IPS-20b (cell line): ENCODE data around the gene FABP3.

ENCODE experiments used
- H3K27ac ChIP-seq: one replicate; pipeline ENCODE4 v1.5.1; 2013; ENCODE audit warnings: low read length
- H3K27me3 ChIP-seq: 2 replicates; pipeline ENCODE4 v1.6.1; 2013; ENCODE audit warnings: mild to moderate bottlenecking, low read length, inconsistent platforms; ENCODE audit not compliant: insufficient read depth
- H3K36me3 ChIP-seq: 2 replicates; pipeline ENCODE4 v1.6.1; 2013; ENCODE audit warnings: low read depth, mild to moderate bottlenecking, inconsistent platforms, low read length, moderate library complexity; ENCODE audit not compliant: insufficient read depth
- H3K4me1 ChIP-seq: 2 replicates; pipeline ENCODE4 v1.6.1; 2013; ENCODE audit warnings: mild to moderate bottlenecking, control low read depth, inconsistent platforms, low read length, moderate library complexity; ENCODE audit not compliant: insufficient read depth
- H3K4me3 ChIP-seq: 2 replicates; pipeline ENCODE4 v1.5.1; 2013; ENCODE audit warnings: mild to moderate bottlenecking, low read length, inconsistent platforms
- H3K9ac ChIP-seq: 2 replicates; pipeline ENCODE4 v1.6.1; 2013; ENCODE audit warnings: low read depth, mild to moderate bottlenecking, inconsistent platforms, low read length, moderate library complexity
- H3K9me3 ChIP-seq: 2 replicates; pipeline ENCODE4 v1.6.1; 2013; ENCODE audit warnings: mild to moderate bottlenecking, low read depth, low read length, inconsistent platforms; ENCODE audit not compliant: insufficient read depth

FABP3 gene

DNA sequence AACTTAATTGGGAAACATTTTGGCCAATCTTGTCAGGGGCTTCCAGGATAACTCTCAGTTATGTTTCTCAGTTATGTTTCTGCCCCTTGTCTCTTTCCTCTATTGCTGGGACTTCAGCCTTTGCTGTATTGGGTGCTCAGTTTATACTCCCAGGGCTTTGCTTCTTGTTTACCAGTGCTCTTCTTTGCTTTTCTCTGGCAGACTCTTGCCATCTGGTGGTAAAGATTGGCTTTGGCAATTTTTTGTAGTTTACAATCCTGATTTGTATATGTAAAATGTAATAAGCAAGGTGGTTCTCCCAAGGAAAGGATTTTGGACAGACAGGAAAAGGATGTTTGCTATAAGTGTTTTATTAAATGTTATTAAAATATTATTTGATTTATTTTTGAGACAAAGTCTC is 37.9 kb downstream of the FABP3 start:
- Histone ChIP-seq H3K36me3 (peaks cover 19% of the 10 kb centered on the region), H3K9me3 (no peaks in the 10 kb centered on the region), H3K4me1 (no peaks in the 10 kb centered on the region), H3K4me3 (no peak overlapping the region), H3K9ac (no peak overlapping the region), H3K27ac (no peak overlapping the region), H3K27me3 (no peaks in the 10 kb centered on the region)

DNA sequence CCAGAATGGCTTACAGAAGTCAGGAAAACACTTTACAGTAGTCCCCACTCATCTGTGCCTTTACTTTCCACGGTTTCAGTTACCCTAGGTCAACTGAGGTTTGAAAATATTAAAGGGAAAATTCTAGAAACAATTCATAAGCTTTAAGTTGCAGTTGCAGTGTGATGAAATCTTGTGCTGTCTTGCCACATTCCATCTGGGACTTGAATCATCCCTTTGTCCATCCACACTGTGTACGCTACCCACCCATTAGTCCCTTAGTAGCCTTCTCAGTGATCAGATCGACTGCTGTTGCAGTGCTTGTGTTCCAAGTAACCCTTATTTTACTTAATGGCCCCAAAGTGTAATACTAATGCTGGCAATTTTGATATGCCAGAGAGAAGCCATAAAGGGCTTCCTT is 45.5 kb downstream of the FABP3 start:
- Histone ChIP-seq H3K36me3 (peaks cover 1% of the 10 kb centered on the region), H3K4me3 (no peak overlapping the region), H3K4me1 (no peaks in the 10 kb centered on the region), H3K27ac (no peak overlapping the region), H3K9ac (no peak overlapping the region), H3K9me3 (no peaks in the 10 kb centered on the region), H3K27me3 (no peaks in the 10 kb centered on the region)

DNA sequence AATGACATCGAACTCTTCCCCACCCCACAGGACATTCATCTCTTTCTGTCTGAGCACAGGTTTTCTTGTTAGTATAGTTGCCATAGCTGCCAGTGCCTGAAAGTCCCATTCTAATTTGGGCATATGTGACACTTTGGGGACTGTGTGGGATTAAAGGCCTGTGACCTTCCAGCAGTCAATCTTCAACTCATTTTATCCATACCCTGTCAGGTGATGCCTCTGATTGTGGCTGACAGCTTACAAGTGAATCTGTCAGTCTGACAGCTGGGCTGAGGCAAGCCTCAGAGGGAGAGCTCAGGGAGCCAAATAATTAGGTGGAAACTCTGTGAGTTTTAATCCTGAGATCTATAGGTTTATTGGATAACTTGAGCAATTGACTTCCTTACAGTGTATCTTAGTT is 46.4 kb downstream of the FABP3 start:
- H3K36me3 ChIP-seq = peaks cover 5% of the 10 kb centered on the region
- no peaks in the 10 kb centered on the region for H3K4me1 ChIP-seq
- H3K27ac ChIP-seq = no peak overlapping the region
- H3K27me3 ChIP-seq = no peaks in the 10 kb centered on the region
- no peaks in the 10 kb centered on the region for H3K9me3 ChIP-seq
- H3K9ac ChIP-seq = no peak overlapping the region
- no peak overlapping the region for H3K4me3 ChIP-seq

DNA sequence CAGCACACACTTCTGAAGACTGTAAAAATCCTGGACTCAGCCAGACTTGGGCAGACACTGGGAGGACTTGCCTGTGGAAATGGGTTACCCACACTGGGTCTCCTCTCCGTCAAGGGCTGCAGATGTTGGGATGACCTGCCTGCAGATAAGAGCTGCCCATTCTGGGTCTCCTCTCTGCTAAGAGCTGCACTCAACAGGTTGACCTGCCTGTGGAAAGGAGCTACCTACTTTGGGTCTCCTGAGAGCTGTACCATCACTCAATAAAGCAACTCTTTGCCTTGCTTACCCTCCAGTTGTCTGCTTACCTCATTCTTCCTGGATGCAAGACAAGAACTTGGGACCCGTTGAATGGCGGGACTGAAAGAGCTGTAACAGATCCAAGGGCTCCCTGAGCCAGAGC is 47.9 kb downstream of the FABP3 start:
- no peaks in the 10 kb centered on the region for H3K27me3 ChIP-seq
- H3K9me3 ChIP-seq = no peaks in the 10 kb centered on the region
- peaks cover 13% of the 10 kb centered on the region for H3K36me3 ChIP-seq
- H3K4me1 ChIP-seq = no peaks in the 10 kb centered on the region
- no peak overlapping the region for H3K4me3 ChIP-seq
- H3K9ac ChIP-seq = no peak overlapping the region
- no peak overlapping the region for H3K27ac ChIP-seq

DNA sequence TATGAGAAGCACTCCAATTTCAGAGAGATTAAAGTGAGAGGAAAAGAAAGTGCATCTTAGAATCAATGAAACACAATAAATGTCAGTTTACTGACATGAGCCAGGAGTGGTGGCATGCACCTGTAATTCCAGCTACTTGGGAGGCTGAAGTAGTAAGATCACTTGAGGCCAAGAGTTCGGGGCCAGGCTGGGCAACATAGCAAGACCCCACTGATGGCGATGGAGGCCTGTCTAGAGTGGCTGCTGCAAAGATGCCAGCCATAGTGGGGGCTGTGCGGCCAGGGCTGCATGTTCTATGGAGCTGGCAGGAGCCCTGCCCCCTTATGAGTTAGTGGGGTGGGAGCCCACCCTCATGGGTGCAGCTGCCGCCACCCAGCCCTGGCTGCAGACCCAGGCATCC is 48.8 kb downstream of the FABP3 start:
- H3K27me3 ChIP-seq = no peaks in the 10 kb centered on the region
- no peak overlapping the region for H3K4me3 ChIP-seq
- H3K9me3 ChIP-seq = no peaks in the 10 kb centered on the region
- no peak overlapping the region for H3K9ac ChIP-seq
- H3K36me3 ChIP-seq = peaks cover 20% of the 10 kb centered on the region
- no peak overlapping the region for H3K27ac ChIP-seq
- no peaks in the 10 kb centered on the region for H3K4me1 ChIP-seq

DNA sequence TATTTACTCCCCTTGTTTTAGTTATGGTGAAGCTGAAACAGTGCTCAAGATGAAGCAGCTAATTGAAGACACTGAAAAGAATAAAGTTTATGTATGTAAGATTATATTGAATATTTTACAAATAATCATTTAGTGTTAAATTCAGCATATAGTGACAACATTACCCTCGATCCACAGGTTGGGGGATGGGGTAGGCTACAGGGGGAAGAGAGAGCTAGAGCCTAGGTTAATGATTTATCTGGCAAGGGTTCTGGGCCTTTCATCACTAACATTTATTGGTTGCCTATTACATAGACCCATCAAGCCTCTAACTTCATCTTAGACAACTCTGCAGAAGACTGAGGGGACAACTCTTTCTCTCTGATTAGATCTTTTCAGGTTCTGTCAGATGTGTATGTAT is 54.7 kb downstream of the FABP3 start:
- H3K36me3 ChIP-seq = peaks cover 72% of the 10 kb centered on the region
- no peaks in the 10 kb centered on the region for H3K27me3 ChIP-seq
- no peak overlapping the region for H3K9ac ChIP-seq
- H3K4me1 ChIP-seq = no peaks in the 10 kb centered on the region
- no peaks in the 10 kb centered on the region for H3K9me3 ChIP-seq
- no peak overlapping the region for H3K4me3 ChIP-seq
- no peak overlapping the region for H3K27ac ChIP-seq

DNA sequence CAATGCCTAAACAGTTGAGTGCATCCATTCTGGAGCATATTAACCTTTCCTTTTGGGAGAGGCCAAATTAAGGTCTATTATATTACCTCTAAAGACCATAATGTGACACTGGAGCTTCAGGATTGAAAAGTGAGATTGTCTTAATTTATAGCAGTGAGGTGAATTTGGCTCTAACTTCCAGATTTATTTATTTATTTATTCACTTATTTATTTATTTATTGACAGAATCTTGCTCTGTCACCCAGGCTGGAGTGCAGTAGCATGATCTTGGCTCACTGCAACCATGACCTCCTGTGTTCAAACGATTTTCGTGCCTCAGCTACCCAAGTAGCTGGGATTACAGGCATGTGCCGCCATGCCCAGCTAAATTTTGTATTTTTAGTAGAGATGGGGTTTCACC is 57.0 kb downstream of the FABP3 start:
- no peak overlapping the region for H3K4me3 ChIP-seq
- no peaks in the 10 kb centered on the region for H3K4me1 ChIP-seq
- no peaks in the 10 kb centered on the region for H3K9me3 ChIP-seq
- peaks cover 87% of the 10 kb centered on the region for H3K36me3 ChIP-seq
- no peak overlapping the region for H3K27ac ChIP-seq
- no peaks in the 10 kb centered on the region for H3K27me3 ChIP-seq
- no peak overlapping the region for H3K9ac ChIP-seq
